KMS-11 (cell line): Measurements from ENCODE around the gene ALDH3B1.

Experiments used
- H2AFZ ChIP-seq: fragments of 200-600 bp; sonication (generic); 2 replicates; pipeline ENCODE4 v1.6.1; 2016; ENCODE audit warnings: antibody characterized with exemption, mixed run types, low read depth
- H3K27ac ChIP-seq: fragments of 200-600 bp; sonication (generic); 2 replicates; pipeline ENCODE4 v1.6.1; 2016; ENCODE audit warnings: mild to moderate bottlenecking, mixed run types
- H3K27me3 ChIP-seq: fragments of 200-600 bp; sonication (generic); 2 replicates; pipeline ENCODE4 v1.6.1; 2017; ENCODE audit warnings: mild to moderate bottlenecking, low read depth, mixed run types, moderate library complexity; ENCODE audit not compliant: insufficient read depth
- H3K36me3 ChIP-seq: fragments of 200-600 bp; sonication (generic); 2 replicates; pipeline ENCODE4 v1.6.1; 2017; ENCODE audit warnings: mild to moderate bottlenecking, mixed run types; ENCODE audit not compliant: insufficient read depth
- H3K4me1 ChIP-seq: fragments of 200-600 bp; sonication (generic); 2 replicates; pipeline ENCODE4 v1.6.1; 2016; ENCODE audit warnings: mild to moderate bottlenecking, low read depth, mixed run types; ENCODE audit not compliant: poor library complexity, severe bottlenecking
- H3K4me2 ChIP-seq: fragments of 200-600 bp; sonication (generic); 2 replicates; pipeline ENCODE4 v1.7.0; 2016; ENCODE audit warnings: mild to moderate bottlenecking, mixed run types
- H3K4me3 ChIP-seq: fragments of 200-600 bp; sonication (generic); IDR thresholded peaks from 2 replicates; pipeline ENCODE4 v1.6.1; 2017; ENCODE audit warnings: low read depth, low read length, mixed read lengths; ENCODE audit not compliant: insufficient read depth
- H3K79me2 ChIP-seq: fragments of 200-600 bp; sonication (generic); 2 replicates; pipeline ENCODE4 v1.6.1; 2016; ENCODE audit warnings: low read depth, mixed run types; ENCODE audit not compliant: insufficient read depth
- H3K9ac ChIP-seq: fragments of 200-600 bp; sonication (generic); 2 replicates; pipeline ENCODE4 v1.6.1; 2016; ENCODE audit warnings: mild to moderate bottlenecking, mixed run types
- H4K20me1 ChIP-seq: fragments of 200-600 bp; sonication (generic); 2 replicates; pipeline ENCODE4 v1.6.1; 2016; ENCODE audit warnings: mild to moderate bottlenecking, mixed run types; ENCODE audit not compliant: insufficient read depth
- TF ChIP-seq, protein P1 (sequence below): fragments of 200-600 bp; sonication (generic); conservative IDR thresholded peaks from 2 replicates; pipeline ENCODE4 v1.6.1; 2017; ENCODE audit warnings: low read depth, mild to moderate bottlenecking, antibody characterized with exemption, low read length, moderate library complexity, mixed read lengths

The ALDH3B1 gene

DNA sequence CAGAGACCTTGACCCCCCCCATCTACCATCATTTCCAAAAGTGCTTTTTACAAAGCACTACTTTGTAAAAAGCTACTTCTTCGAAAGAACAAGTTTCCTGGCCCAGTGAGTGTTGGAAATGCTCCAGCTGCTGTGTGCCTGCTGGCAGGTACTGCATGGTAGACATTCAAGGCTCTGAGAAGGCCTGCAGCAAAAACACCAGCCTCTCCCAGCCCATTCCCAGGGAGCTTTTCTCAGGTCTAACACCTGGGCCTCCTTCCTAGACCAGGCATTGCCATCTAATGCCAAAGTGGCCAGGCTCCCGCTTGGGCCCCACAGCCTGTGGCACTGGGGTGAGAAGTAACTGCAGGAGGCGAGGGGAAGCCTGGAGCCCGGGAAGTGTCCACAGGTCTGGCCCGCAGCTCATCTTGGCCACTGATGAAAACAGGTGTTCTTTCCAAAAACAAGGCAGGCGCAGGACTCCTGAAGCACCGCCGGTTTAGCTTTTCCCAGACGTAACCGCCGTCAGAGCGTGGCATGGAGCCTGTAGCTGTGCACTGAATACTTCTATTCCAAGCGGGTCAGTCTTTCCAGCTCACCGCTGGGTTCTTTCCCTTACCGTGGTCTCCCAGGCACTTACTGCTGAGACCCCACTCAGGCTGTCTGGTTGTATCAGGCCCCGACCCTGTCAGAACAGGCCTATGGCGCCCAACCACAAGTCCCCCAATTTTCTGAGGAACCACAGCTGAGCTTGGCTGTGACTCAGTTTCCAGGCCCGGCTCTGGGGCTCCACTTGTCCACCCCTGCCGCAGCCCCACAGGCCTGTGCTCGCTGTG, 27.5 kb downstream of the ALDH3B1 start:
- Histone ChIP-seq H3K4me3 (no peak overlapping the region), H3K27ac (no peak overlapping the region), H2AFZ (no peak overlapping the region), H3K79me2 (peaks cover 12% of the 10 kb centered on the region; the same call in 1 of the 2 replicates), H3K9ac (no peak overlapping the region), H3K4me2 (no peak overlapping the region; the same call in 1 of the 2 replicates), H3K27me3 (no peaks in the 10 kb centered on the region), H3K4me1 (peaks cover 39% of the 10 kb centered on the region), H4K20me1 (no peaks in the 10 kb centered on the region), H3K36me3 (no peaks in the 10 kb centered on the region)
- TF ChIP-seq, protein P1, sequence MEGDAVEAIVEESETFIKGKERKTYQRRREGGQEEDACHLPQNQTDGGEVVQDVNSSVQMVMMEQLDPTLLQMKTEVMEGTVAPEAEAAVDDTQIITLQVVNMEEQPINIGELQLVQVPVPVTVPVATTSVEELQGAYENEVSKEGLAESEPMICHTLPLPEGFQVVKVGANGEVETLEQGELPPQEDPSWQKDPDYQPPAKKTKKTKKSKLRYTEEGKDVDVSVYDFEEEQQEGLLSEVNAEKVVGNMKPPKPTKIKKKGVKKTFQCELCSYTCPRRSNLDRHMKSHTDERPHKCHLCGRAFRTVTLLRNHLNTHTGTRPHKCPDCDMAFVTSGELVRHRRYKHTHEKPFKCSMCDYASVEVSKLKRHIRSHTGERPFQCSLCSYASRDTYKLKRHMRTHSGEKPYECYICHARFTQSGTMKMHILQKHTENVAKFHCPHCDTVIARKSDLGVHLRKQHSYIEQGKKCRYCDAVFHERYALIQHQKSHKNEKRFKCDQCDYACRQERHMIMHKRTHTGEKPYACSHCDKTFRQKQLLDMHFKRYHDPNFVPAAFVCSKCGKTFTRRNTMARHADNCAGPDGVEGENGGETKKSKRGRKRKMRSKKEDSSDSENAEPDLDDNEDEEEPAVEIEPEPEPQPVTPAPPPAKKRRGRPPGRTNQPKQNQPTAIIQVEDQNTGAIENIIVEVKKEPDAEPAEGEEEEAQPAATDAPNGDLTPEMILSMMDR, result no peak

DNA sequence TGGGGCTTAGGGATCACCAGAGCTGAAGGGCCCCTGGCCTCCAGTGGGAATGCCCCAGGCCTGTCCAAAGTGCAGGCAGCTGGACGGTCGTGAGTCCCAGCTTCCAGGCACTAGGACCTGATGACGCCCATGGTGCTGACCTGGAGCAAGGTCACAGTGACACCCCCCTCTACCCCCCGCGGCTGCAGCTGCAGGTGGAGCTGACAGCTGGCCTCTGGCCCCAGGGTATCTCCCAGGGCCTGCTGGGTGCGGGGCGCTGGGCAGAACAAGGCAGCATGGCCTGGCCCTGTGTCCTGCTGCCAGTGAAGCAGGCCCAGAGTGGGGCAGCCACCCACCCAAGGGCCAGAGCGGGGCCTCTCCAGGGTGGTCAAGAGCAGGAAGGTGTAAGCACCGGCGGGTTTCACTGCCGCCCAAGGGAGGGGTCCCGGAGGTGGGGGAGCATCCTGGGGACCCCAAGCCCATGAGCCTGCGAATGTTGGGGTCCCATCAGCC, 28.1 kb downstream of the ALDH3B1 start:
- H3K36me3 ChIP-seq, result no peaks in the 10 kb centered on the region

DNA sequence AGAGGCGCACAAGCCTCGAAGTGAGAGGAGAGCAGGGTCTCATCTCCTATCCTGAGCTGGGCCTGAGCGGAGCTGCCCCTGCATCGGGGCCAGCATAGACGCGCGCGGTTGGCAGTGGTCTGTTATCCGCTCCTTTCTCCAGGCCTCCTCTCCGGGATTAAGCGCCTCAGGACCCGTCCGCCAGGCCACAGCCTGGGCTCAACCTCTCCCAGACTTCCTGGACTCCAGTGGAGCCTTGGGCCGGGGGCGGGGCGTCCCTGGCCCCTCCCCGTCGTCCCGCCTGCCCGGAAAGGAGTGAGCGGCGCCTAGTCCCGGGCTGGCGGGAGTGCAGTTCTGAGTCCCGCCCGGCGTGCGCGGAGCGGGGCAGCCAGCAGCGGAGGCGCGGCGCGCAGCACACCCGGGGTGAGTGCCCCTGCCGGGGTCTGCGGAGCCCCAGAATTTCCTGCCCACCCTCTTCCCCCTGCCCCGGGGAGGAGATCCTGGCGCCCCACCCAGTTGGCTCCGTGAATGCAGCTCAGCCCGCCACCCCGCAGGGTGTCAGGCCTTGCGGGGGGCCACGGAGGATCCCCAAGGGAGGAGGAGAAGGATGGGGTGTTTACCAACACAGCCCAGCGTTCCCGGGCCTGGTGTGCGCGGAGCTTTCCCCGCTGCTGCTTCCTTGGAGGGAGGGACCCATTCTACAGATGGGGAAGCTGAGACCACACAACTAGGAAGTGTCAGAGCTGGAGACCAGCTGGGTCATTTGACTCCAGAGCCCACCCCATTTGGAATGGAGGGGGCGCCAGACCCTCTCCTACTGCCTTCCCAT, 28.8 kb downstream of the ALDH3B1 start, which contains the start of gene TCIRG1:
TSS of gene TCIRG1 (plus strand) at position 308 of the 808 bp plus-strand sequence. CDS start 2,247 bp downstream, outside the sequence.
- Histone ChIP-seq H3K79me2 (peaks cover 12% of the 10 kb centered on the region; the same call in 1 of the 2 replicates), H4K20me1 (no peaks in the 10 kb centered on the region), H3K36me3 (no peaks in the 10 kb centered on the region), H3K27me3 (no peaks in the 10 kb centered on the region), H3K4me1 (peaks cover 39% of the 10 kb centered on the region), H3K27ac (peak within 1 kb of the TSS; percentile 73), H3K4me2 (peak within 1 kb of the TSS; percentile 99), H2AFZ (peak within 1 kb of the TSS; percentile 70; the same call in 1 of the 2 replicates), H3K4me3 (no peak within 1 kb of the TSS), H3K9ac (peak within 1 kb of the TSS; percentile 70; the same call in 1 of the 2 replicates)
- TF ChIP-seq, protein P1, result no peak

More for the DNA sequence above, 28.1 kb downstream of the ALDH3B1 start:
- Histone ChIP-seq H3K27ac (no peak overlapping the region), H3K79me2 (peaks cover 12% of the 10 kb centered on the region; the same call in 1 of the 2 replicates), H2AFZ (no peak overlapping the region), H3K27me3 (no peaks in the 10 kb centered on the region), H3K4me2 (peak overlapping the region; percentile 99; the same call in 1 of the 2 replicates), H3K4me3 (no peak overlapping the region), H3K9ac (peak overlapping the region; percentile 70; the same call in 1 of the 2 replicates), H3K4me1 (peaks cover 39% of the 10 kb centered on the region), H4K20me1 (no peaks in the 10 kb centered on the region)
- TF ChIP-seq, protein P1, result no peak

DNA sequence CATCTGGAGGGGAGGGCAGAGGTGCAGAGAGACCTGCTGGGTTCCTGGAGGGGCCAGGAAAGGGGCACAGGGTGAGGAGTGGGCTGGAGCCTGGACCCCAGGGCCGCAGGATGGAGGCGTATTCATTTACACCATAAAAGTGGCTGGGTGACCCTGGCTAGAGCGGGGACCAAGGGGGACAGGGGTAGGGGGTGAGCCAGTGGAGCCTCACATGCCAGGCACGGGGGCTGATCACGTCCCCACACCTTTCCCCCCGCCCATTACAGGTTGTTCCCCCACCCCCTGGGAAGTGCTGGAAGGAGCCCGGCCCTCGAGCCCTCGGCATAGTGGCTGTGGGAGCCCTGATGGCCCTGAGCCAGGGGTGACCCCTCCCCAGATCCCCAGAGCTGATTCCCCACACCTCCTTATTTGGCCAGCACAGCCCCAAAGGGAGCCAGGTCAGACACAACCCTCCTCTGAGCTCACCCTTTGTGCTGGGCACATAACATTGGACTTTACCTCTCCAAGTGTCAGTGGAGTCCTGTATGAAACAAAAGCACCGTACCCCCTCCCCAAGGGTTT, 29.5 kb downstream of the ALDH3B1 start:
- Histone ChIP-seq H3K79me2 (peaks cover 12% of the 10 kb centered on the region; the same call in 1 of the 2 replicates), H3K9ac (peak overlapping the region; percentile 70; the same call in 1 of the 2 replicates), H3K36me3 (no peaks in the 10 kb centered on the region), H3K4me2 (peak overlapping the region; percentile 99), H3K27me3 (no peaks in the 10 kb centered on the region), H3K4me1 (peaks cover 39% of the 10 kb centered on the region), H3K27ac (peak overlapping the region; percentile 73), H4K20me1 (no peaks in the 10 kb centered on the region), H3K4me3 (no peak overlapping the region), H2AFZ (peak overlapping the region; percentile 70; the same call in 1 of the 2 replicates)
- TF ChIP-seq, protein P1, result no peak
